K562 (cell line): ENCODE data around the gene PDZRN4. TPM values are rescaled to one million over a fixed set of nuclear protein-coding genes. Genes with fewer than 3 reads are reported as not detected.

Experiments used
- ATAC-seq: fragments of 200-7000 bp; cut with Tn5 transposase; 3 replicates; pipeline ENCODE4 v1.9.1; 2020; ENCODE audit warnings: moderate library complexity
- BruUV-seq: library from RNA; stranded (reverse); fragments of 400-500 nt; replicated peaks from 2 replicates; lab custom pipeline; 2021; lab: Mats Ljungman, UMichigan
- CTCF ChIA-PET: fragments of 300-600 bp; formaldehyde crosslinking; extraction: SDS; loops from one replicate; lab custom pipeline; 2021; ENCODE audit warnings: low intra/inter-chr PET ratio; lab: Yijun Ruan, JAX
- POLR2A ChIA-PET: fragments of 300-600, 350-650 bp; sonication (Branson Sonifier 250); formaldehyde crosslinking; extraction: SDS; loops from one replicate; lab custom pipeline; 2021; ENCODE audit warnings: antibody characterized with exemption, inconsistent platforms; lab: Yijun Ruan, JAX
- DNase-seq, 4 experiments: peaks; one replicate each; pipeline versions ENCODE4 v3.0.0 to v3.0.0-alpha.2; 2011 to 2018; ENCODE audit warnings: low spot score in 3 of 4, mixed read lengths in 3 of 4; ENCODE audit errors: extremely low read depth in 1 of 4
- FAIRE-seq: peaks from 2 replicates; lab custom pipeline; 2011; peaks lifted over from hg19 to GRCh38; lab: Jason Lieb, UNC
- H2AFZ ChIP-seq: 2 replicates; pipeline ENCODE4 v1.6.0; 2011; ENCODE audit warnings: low read depth, low read length, control low read depth, inconsistent platforms
- H3K27ac ChIP-seq: fragments of 200-600 bp; 3 replicates; pipeline ENCODE4 v1.8.0; 2011; ENCODE audit warnings: low read depth, mild to moderate bottlenecking, control low read depth, inconsistent platforms, low read length, moderate library complexity, mixed read lengths; ENCODE audit errors: extremely low read depth
- H3K27me3 ChIP-seq, 2 experiments: fragments of 300-600 bp in 1 of 2; 2 replicates in 1 of 2; 3 replicates in 1 of 2; pipeline versions ENCODE4 v1.6.0 to v1.8.0; 2011; ENCODE audit warnings: inconsistent platforms in 2 of 2, low read length in 2 of 2, mild to moderate bottlenecking in 1 of 2, mixed read lengths in 1 of 2, moderate library complexity in 1 of 2; ENCODE audit not compliant: control insufficient read depth in 2 of 2, insufficient read depth in 2 of 2
- H3K36me3 ChIP-seq: fragments of 300-600 bp; 3 replicates; pipeline ENCODE4 v1.8.0; 2011; ENCODE audit warnings: mild to moderate bottlenecking, low read length, inconsistent platforms; ENCODE audit not compliant: control insufficient read depth, insufficient read depth
- H3K4me1 ChIP-seq, 2 experiments: fragments of 200-600 bp in 1 of 2; replicated peaks in 1 of 2; 2 replicates in 1 of 2; 3 replicates in 1 of 2; pipeline versions ENCODE4 v1.5.1 to v1.8.0; 2011; ENCODE audit warnings: inconsistent platforms in 2 of 2, low read length in 2 of 2, mild to moderate bottlenecking in 1 of 2, mixed read lengths in 1 of 2, moderate library complexity in 1 of 2; ENCODE audit not compliant: control insufficient read depth in 2 of 2, insufficient read depth in 2 of 2
- H3K4me2 ChIP-seq: 2 replicates; pipeline ENCODE4 v1.6.1; 2011; ENCODE audit warnings: low read length, control low read depth, inconsistent platforms, mixed read lengths; ENCODE audit not compliant: insufficient read depth
- H3K4me3 ChIP-seq: fragments of 200-600 bp; sonication (generic), shearing (Covaris generic); 2 replicates; pipeline ENCODE4 v1.5.1; 2016; ENCODE audit warnings: control low read depth, inconsistent platforms
- H3K79me2 ChIP-seq: fragments of 200-600 bp; 3 replicates; pipeline ENCODE4 v1.8.0; 2011; ENCODE audit warnings: low read length, inconsistent platforms; ENCODE audit not compliant: control insufficient read depth, insufficient read depth
- H3K9ac ChIP-seq, 2 experiments: 2 replicates each; pipeline versions ENCODE4 v1.6.0 to v1.6.1; 2011; ENCODE audit warnings: low read depth in 2 of 2, low read length in 2 of 2, control low read depth in 1 of 2, inconsistent platforms in 1 of 2, mild to moderate bottlenecking in 1 of 2, mixed read lengths in 1 of 2; ENCODE audit not compliant: insufficient read depth in 1 of 2
- H3K9me1 ChIP-seq: one replicate; pipeline ENCODE4 v1.6.0; 2011; ENCODE audit warnings: inconsistent platforms, mild to moderate bottlenecking, low read length, moderate library complexity; ENCODE audit not compliant: control insufficient read depth, insufficient read depth
- H3K9me3 ChIP-seq: replicated peaks from 2 replicates; pipeline ENCODE4 v1.5.1; 2011; ENCODE audit warnings: low read depth, low read length, inconsistent platforms; ENCODE audit not compliant: control insufficient read depth, insufficient read depth
- H4K20me1 ChIP-seq: replicated peaks from 2 replicates; pipeline ENCODE4 v1.6.1; 2011; ENCODE audit warnings: low read length, inconsistent platforms, mixed read lengths; ENCODE audit not compliant: control insufficient read depth, insufficient read depth
- BRF2 ChIP-seq: IDR thresholded peaks from 3 replicates; pipeline ENCODE4 v1.6.1; 2011; ENCODE audit warnings: borderline replicate concordance, mild to moderate bottlenecking; ENCODE audit not compliant: insufficient read length, insufficient read depth
- E2F4 ChIP-seq: sonication (generic); formaldehyde crosslinking; IDR thresholded peaks from 2 replicates; pipeline ENCODE4 v1.8.0; 2022; ENCODE audit warnings: mild to moderate bottlenecking, low read depth, missing genetic modification reagents
- FOXK2 ChIP-seq, 2 experiments: fragments of 450-650 bp; IDR thresholded peaks in 1 of 2; conservative IDR thresholded peaks in 1 of 2; 2 replicates each; pipeline ENCODE4 v1.6.1; 2016; ENCODE audit warnings: low read depth in 2 of 2, mild to moderate bottlenecking in 1 of 2
- GTF2F1 ChIP-seq: IDR thresholded peaks from 2 replicates; pipeline ENCODE4 v1.6.1; 2011; ENCODE audit warnings: low read depth, low read length, improper control_type of control experiment
- HNRNPK ChIP-seq: fragments of 200-400 bp; formaldehyde crosslinking; IDR thresholded peaks from one replicate; pipeline ENCODE4 v1.6.1; 2018; ENCODE audit warnings: mild to moderate bottlenecking, low read depth, low read length; ENCODE audit not compliant: poor library complexity, severe bottlenecking
- NR1H2 ChIP-seq: sonication (generic); formaldehyde crosslinking; IDR thresholded peaks from 2 replicates; pipeline ENCODE4 v1.4.0; 2020; ENCODE audit warnings: mild to moderate bottlenecking, missing genetic modification reagents
- RBM15 ChIP-seq: fragments of 200-400 bp; formaldehyde crosslinking; IDR thresholded peaks from 2 replicates; pipeline ENCODE4 v1.6.1; 2018; ENCODE audit warnings: mild to moderate bottlenecking, low read length, moderate library complexity; ENCODE audit not compliant: insufficient read depth
- SETDB1 ChIP-seq: IDR thresholded peaks from one replicate; pipeline ENCODE4 v1.6.1; 2012; ENCODE audit warnings: low read length, control low read depth, inconsistent platforms
- SMARCE1 ChIP-seq: fragments of 450-650 bp; IDR thresholded peaks from 2 replicates; pipeline ENCODE4 v1.7.1; 2016; ENCODE audit warnings: mild to moderate bottlenecking
- ZBTB1 ChIP-seq: sonication (generic); formaldehyde crosslinking; IDR thresholded peaks from 2 replicates; pipeline ENCODE4 v1.8.1; 2023; ENCODE audit warnings: missing genetic modification reagents, low read depth, mild to moderate bottlenecking, borderline replicate concordance
- WGBS: fragments of 100-300 bp; shearing (Covaris generic); methylation state at CpG from one replicate; pipeline ENCODE4 v1.1.6; 2016; ENCODE audit warnings: low coverage, mixed read lengths; ENCODE audit not compliant: insufficient coverage; ENCODE audit errors: missing lambda C conversion rate; 5-methylcytosine and 5-hydroxymethylcytosine counted together
- in situ Hi-C: fragments of 300-500 bp; cut with MboI; formaldehyde crosslinking; loops from 4 replicates; pipeline ENCODE4 v1.15.0; 2018; ENCODE audit warnings: inconsistent platforms, mixed read lengths
- intact Hi-C: fragments of 100-400 bp; cut with micrococcal nuclease; formaldehyde crosslinking; loops from 2 replicates; pipeline ENCODE4 v1.14.2; 2022
- polyA plus RNA-seq, 8 experiments: library from polyadenylated mRNA; depleted of rRNA in 4 of 8; stranded (reverse) in 5 of 8; unstranded in 3 of 8; fragments of >200 nt; fragmentation: Nextera tagmentation in 2 of 8; fragmentation: Illumina TruSeq in 1 of 8; extraction: Ambion mirVana in 2 of 8; extraction: Trizol in 1 of 8; gene quantifications; 2 replicates each; pipeline versions ENCODE4 v1.2.1 to v1.2.3, GENCODE V29; 2011 to 2014; ENCODE audit warnings: inconsistent platforms in 1 of 8, missing spikeins in 1 of 8
- total RNA-seq, 7 experiments: library from RNA; depleted of rRNA in 6 of 7; stranded (reverse); fragments of >200 nt in 6 of 7; fragmentation: Illumina TruSeq in 2 of 7; extraction: Trizol in 2 of 7; gene quantifications; 2 replicates each; pipeline versions ENCODE4 v1.2.1 to v1.2.3, GENCODE V29; 2011 to 2021; ENCODE audit warnings: low replicate concordance in 1 of 7

PDZRN4 gene
- total and polyA plus RNA-seq, 9 of the 15 experiments (the other 6 are each of a cell fraction or from before 2014, with no cell fraction given), result not detected

DNA sequence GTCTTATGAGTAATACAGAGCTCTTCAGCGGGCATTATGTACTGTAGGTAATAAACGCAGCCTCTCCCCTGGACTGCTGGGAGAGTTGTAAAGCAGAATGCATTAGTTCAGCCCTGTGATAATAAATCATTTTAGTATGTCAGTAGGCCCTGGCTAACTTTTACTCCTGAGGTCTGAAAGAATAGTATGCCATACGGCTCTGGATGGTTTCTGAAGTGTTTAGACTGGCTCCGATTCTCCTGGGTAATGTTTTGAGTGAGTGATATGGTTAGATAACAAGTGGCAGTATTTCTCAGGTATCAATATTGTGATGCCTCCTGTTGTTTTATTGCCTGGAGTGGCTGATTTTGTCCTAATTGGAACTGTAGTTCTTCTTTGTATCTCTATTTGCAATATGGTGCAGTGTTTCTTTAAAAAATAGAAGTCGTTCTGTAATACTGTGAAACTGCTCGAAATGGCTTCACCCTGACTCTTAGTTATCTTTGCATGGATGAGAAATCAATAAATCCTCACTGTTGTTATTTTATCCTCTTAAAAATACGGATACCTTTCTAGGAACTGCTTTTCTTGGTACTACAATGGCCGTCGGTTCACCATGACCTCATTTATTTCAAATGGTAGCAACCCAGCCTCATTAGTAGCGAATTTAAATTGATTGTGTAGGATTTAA is 100.2 kb downstream of the PDZRN4 start (continued):
- no peak for TF ChIP-seq E2F4 (CRISPR knock-in tag)
- TF ChIP-seq SETDB1, result no peak

DNA sequence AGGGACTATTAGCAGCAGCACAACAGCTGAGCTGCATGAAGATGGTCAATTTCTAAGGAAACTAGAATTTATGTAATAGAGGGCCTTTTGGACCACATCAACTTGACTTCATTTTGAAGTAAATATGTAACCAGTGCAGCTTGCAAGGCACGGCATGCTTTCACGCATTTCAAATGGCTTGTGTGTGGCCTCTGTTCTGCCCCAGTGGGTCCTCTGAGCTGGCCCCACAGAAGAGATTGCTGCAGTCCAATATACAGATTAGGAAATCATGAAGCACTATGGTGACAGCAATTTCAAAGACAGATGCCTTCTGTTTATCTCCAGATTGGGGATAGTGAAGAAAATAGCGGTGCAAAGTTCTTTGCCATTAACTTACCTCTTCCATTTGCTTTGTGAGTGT is 101.4 kb downstream of the PDZRN4 start:
- Histone ChIP-seq H3K79me2 (no peaks in the 10 kb centered on the region), H3K9me1 (no peaks in the 10 kb centered on the region), H4K20me1 (no peaks in the 10 kb centered on the region), H3K27ac (no peak overlapping the region), H3K36me3 (no peaks in the 10 kb centered on the region), H3K9me3 (no peaks in the 10 kb centered on the region), H3K4me3 (no peak overlapping the region), H3K4me1 (no peaks in the 10 kb centered on the region), H3K4me2 (no peak overlapping the region), H3K9ac (no peak overlapping the region), H2AFZ (no peak overlapping the region), H3K27me3 (no peaks in the 10 kb centered on the region)
- CTCF ChIA-PET, result no interaction called here
- 4% methylated on average over 3 of the region's 3 CpGs for WGBS
- DNase-seq (no peak), FAIRE-seq (no peak), ATAC-seq (no peak)
- BruUV-seq, result no TSS peak
- in situ Hi-C loops (loop anchor here (25.0 kb wide), 1 partner anchor 723 kb away; no protein-coding TSS in a partner anchor), intact Hi-C loops (no loop called here)
- POLR2A ChIA-PET, result no interaction called here
- TF ChIP-seq BRF2, result no peak
- TF ChIP-seq SMARCE1, result no peak
- no peak for TF ChIP-seq ZBTB1 (CRISPR knock-in tag)
- no peak for TF ChIP-seq RBM15
- TF ChIP-seq FOXK2 (conservative IDR thresholded peaks at IDR 0.05 in 1 of 2, IDR thresholded peaks at IDR 0.05 in 1 of 2; ENCODE audit: low read depth in 2 of 2), result no peak
- TF ChIP-seq HNRNPK, result no peak
- TF ChIP-seq NR1H2 (CRISPR knock-in tag), result no peak
- TF ChIP-seq GTF2F1, result no peak
